ENCODE results near the gene CMTM6.

DNA sequence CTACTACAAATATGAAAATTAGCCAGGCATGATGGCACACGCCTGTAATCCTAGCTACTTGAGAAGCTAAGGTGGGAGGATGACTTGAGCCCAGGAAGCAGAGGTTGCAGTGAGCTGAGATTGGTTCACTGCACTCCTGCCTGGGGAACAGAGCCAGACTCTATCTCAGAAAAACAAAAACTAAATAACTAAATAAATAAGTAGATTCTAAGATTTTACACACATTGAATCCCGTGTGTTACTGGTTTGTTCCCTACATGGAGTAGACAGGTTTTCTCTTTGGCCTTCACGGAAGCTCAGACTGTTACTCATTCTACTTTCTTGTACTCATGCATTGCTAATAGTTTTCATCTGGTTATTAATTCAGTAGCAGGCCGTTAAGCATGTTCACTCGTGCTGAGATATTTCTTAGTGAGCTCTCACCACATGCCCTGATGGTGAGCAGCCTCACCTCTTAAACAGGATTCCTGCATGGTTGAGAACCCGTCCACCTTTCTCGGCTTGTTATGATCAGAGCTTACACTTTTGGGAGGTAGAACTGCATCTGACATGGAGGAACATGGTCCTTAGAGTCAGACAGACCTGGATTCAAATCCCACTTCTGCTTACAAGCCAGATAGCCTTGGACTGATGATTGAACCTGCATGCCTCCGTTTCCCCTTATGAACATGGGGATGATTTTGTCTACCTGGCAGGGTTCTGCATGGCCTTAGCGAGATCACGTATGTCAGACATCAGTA, 61.9 kb downstream of the CMTM6 start:
- no peak for TF ChIP-seq CTCF (IDR thresholded peaks at IDR 0.05; ENCODE audit: insufficient read depth, low read depth, low read length)
- no peak for TF ChIP-seq EZH2 (IDR thresholded peaks at IDR 0.05; ENCODE audit: insufficient read depth, low read length)

Measured in astrocyte (in vitro differentiated cells and primary cell).